ENCODE results near the gene SHD.

DNA sequence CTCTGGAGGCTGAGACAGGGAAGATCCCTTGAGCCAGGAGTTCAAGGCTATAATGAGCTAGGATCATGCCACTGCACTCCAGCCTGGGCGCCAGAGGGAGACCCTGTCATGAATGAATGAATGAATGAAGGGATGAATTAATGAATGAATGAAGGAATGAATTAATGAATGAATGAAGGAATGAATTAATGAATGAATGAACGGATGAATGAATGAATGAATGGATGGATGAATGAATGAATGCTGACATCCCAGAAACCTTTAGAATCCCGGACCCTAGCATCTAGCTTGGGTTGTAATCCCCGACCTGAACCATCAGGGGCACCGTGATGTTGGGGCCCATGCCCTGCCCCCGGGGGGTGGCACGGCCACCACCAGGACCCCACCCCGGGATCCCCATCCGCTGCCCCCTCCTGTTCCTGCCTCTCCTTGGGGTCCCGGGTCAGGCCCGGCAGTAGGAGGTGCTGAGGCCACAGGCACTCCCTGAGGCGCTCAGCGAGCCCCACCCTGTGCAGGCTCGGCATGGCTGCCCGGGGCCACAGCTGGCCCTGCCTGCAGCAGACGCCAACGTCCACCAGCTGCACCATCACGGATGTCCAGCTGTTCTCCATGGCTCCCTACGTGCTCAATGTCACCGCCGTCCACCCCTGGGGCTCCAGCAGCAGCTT lies 46.3 kb upstream of the SHD start:
- no peak for TF ChIP-seq CTCF (IDR thresholded peaks at IDR 0.05; ENCODE audit: insufficient read depth, low read depth, low read length)
- no peak for TF ChIP-seq EZH2 (IDR thresholded peaks at IDR 0.05; ENCODE audit: insufficient read depth, low read length)
